Adrenal gland (tissue), 5 donors: Measurements from ENCODE around the gene CMIP.

Experiments
- CTCF ChIP-seq, 6 experiments: fragments of 450-650 bp in 4 of 6; fragments of 200-600 bp in 2 of 6; sonication (generic) in 1 of 6; IDR thresholded peaks; 1 replicate in 5 of 6; 2 replicates in 1 of 6; pipeline versions ENCODE4 v1.5.1 to v1.8.0; 2016 to 2021; ENCODE audit warnings: antibody characterized with exemption in 6 of 6, mild to moderate bottlenecking in 2 of 6, moderate library complexity in 1 of 6
- POLR2A ChIP-seq, 2 donors: fragments of 450-650 bp; IDR thresholded peaks; one replicate each; pipeline ENCODE4 v1.6.1; 2017; ENCODE audit warnings: antibody characterized with exemption in 2 of 2, mild to moderate bottlenecking in 2 of 2, moderate library complexity in 1 of 2
- donor health status: DM: no; HTN: no; CAD: no.

DNA sequence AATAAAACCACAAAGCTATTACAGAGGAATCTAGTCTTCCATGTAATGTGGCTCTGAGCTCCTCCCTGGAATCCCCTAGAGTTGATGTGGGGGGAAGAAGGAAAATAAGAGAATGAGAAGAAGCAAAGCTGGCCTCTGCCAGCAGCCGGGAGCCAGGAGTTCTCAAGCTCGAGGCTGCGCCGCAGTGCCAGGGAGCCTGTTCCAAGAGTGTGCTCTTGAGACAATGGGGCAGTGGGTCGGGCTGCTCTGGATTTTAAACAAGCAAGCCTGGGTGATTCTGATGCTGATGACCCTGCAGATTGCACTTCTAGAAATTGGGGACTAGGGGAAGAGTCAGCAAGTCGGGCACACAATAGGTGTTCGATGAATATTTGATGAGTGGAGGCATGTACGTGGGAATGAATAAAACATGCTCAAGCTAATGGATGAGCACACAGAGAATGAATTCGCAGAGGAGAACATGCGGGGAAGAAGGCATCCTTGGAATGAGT lies 119.9 kb downstream of the CMIP start:
- TF ChIP-seq POLR2A (IDR thresholded peaks at IDR 0.05) = no peak
- no peak for TF ChIP-seq CTCF (IDR thresholded peaks at IDR 0.05)
